ENCODE measurements around the gene THRB.

- no peak for TF ChIP-seq EHF (CRISPR knock-in tag; IDR thresholded peaks at IDR 0.05)
- no peak for TF ChIP-seq CTCF (IDR thresholded peaks at IDR 0.05)
- TF ChIP-seq ELK1 (IDR thresholded peaks at IDR 0.05; ENCODE audit: low read depth, low read length): no peak
- no peak for TF ChIP-seq MAX (IDR thresholded peaks at IDR 0.05)
- no peak for TF ChIP-seq NR3C1 (IDR thresholded peaks at IDR 0.05)
- no peak for TF ChIP-seq BHLHE40 (IDR thresholded peaks at IDR 0.05; ENCODE audit: low read depth, low read length)
- no peak for TF ChIP-seq EP300 (IDR thresholded peaks at IDR 0.05)
- no peak for TF ChIP-seq POLR2A (IDR thresholded peaks at IDR 0.05; ENCODE audit: low read length)
- no peak for TF ChIP-seq MYC (IDR thresholded peaks at IDR 0.05; ENCODE audit: borderline replicate concordance, low read length)
- no peak for TF ChIP-seq CBX8 (IDR thresholded peaks at IDR 0.05)
- no peak for TF ChIP-seq CEBPB (IDR thresholded peaks at IDR 0.05)
- TF ChIP-seq USF2 (IDR thresholded peaks at IDR 0.05): no peak
Observed at GRCh38 chr3:24072193-24072592, 422.5 kb downstream of the THRB start.
